Caco-2 (cell line): ENCODE measurements around the gene VIT. TPM values are rescaled to one million over a fixed set of nuclear protein-coding genes. Genes with fewer than 3 reads are reported as not detected.

ENCODE experiments used
- BruUV-seq: library from RNA; stranded (reverse); fragments of 400-500 nt; replicated peaks from 2 replicates; lab custom pipeline; 2021; lab: Mats Ljungman, UMichigan
- CTCF ChIA-PET: fragments of 300-600 bp; sonication (Branson Sonifier 250); formaldehyde crosslinking; loops from one replicate; lab custom pipeline; 2022; ENCODE audit warnings: antibody characterized with exemption; lab: Charles Lee
- POLR2A ChIA-PET: fragments of 300-600 bp; sonication (Branson Sonifier 250); formaldehyde crosslinking; loops from one replicate; lab custom pipeline; 2022; ENCODE audit warnings: antibody characterized with exemption; lab: Charles Lee
- DNase-seq, 2 experiments: peaks; one replicate each; pipeline versions ENCODE4 v3.0.0 to v3.0.0-alpha.2; 2020 to 2022
- H3K27me3 ChIP-seq: replicated peaks from 2 replicates; pipeline ENCODE4 v1.6.0; 2011; ENCODE audit warnings: low read length; ENCODE audit not compliant: control insufficient read depth, insufficient read depth
- H3K36me3 ChIP-seq: 2 replicates; pipeline ENCODE4 v1.5.1; 2011; ENCODE audit warnings: low read length; ENCODE audit not compliant: control insufficient read depth, insufficient read depth
- H3K4me1 ChIP-seq: fragments of 250-450 bp; sonication (Bioruptor Pico); 2 replicates; pipeline ENCODE4 v1.5.1; 2020; ENCODE audit warnings: mild to moderate bottlenecking
- H3K4me3 ChIP-seq: 2 replicates; pipeline ENCODE4 v1.5.1; 2011; ENCODE audit warnings: low read depth, mild to moderate bottlenecking, control low read depth, low read length
- H3K9me3 ChIP-seq: fragments of 250-450 bp; sonication (Bioruptor Pico); 2 replicates; pipeline ENCODE4 v1.5.1; 2020; ENCODE audit warnings: mild to moderate bottlenecking, moderate library complexity
- H3K27ac Mint-ChIP-seq: one replicate; pipeline ENCODE4 v1.8.0; 2022; ENCODE audit warnings: mixed read lengths; ENCODE audit not compliant: unreplicated experiment
- H3K27me3 Mint-ChIP-seq: one replicate; pipeline ENCODE4 v1.8.0; 2022; ENCODE audit warnings: mixed read lengths; ENCODE audit not compliant: insufficient read depth, unreplicated experiment
- H3K36me3 Mint-ChIP-seq: one replicate; pipeline ENCODE4 v1.8.0; 2022; ENCODE audit warnings: mild to moderate bottlenecking, mixed read lengths; ENCODE audit not compliant: insufficient read depth, unreplicated experiment
- H3K4me1 Mint-ChIP-seq: one replicate; pipeline ENCODE4 v1.8.0; 2022; ENCODE audit warnings: low read depth, mixed read lengths; ENCODE audit not compliant: unreplicated experiment
- H3K4me3 Mint-ChIP-seq: one replicate; pipeline ENCODE4 v1.8.0; 2022; ENCODE audit warnings: mild to moderate bottlenecking, moderate library complexity, mixed read lengths; ENCODE audit not compliant: unreplicated experiment
- H3K9me3 Mint-ChIP-seq: one replicate; pipeline ENCODE4 v1.8.0; 2022; ENCODE audit warnings: mixed read lengths; ENCODE audit not compliant: unreplicated experiment
- intact Hi-C: fragments of 100-400 bp; cut with micrococcal nuclease; formaldehyde crosslinking; loops from one replicate; pipeline ENCODE4 v1.10.0; 2022; ENCODE audit not compliant: unreplicated experiment
- total RNA-seq: library from RNA; stranded (reverse); gene quantifications from 2 replicates; pipeline ENCODE4 v1.2.3, GENCODE V29; 2022
- TF ChIP-seq, protein P1 (sequence below), 2 experiments: fragments of 200-600 bp in 1 of 2; IDR thresholded peaks; 1 replicate in 1 of 2; 2 replicates in 1 of 2; pipeline versions ENCODE4 v1.5.1 to v1.8.0; 2011 to 2022; ENCODE audit warnings: antibody characterized with exemption in 1 of 2, control low read depth in 1 of 2, inconsistent platforms in 1 of 2, low read depth in 1 of 2, low read length in 1 of 2, mild to moderate bottlenecking in 1 of 2, moderate library complexity in 1 of 2; ENCODE audit not compliant: insufficient read depth in 1 of 2, severe bottlenecking in 1 of 2, unreplicated experiment in 1 of 2

The VIT gene
- total RNA-seq, 1 experiment from 2014 or later: 1.2 TPM

DNA sequence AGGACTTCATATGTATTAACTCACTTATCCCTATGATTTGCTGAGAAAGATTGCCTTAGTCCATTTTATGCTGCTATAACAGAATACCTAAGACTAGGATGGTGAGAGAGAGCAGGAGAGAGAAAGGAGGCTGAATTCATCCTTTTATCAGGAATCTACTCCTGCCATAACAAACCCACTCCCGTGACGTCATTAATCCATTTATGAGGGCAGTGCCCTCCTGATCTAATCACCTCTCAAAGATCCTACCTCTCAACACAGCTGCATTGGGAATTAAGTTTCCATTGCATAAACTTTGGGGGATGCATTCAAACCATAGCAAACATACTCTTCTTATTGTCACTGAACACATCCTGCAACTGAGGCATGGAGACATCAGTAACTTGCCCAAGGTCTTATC is 122.0 kb downstream of the VIT start:
- no peaks in the 10 kb centered on the region for H3K4me1 Mint-ChIP-seq
- ChIA-PET CTCF (interaction anchor here (0.6 kb wide), 1 partner anchor 28 kb away, joined by 3 read pairs; no protein-coding TSS in a partner anchor), POLR2A (no interaction called here)
- TF ChIP-seq, protein P1, sequence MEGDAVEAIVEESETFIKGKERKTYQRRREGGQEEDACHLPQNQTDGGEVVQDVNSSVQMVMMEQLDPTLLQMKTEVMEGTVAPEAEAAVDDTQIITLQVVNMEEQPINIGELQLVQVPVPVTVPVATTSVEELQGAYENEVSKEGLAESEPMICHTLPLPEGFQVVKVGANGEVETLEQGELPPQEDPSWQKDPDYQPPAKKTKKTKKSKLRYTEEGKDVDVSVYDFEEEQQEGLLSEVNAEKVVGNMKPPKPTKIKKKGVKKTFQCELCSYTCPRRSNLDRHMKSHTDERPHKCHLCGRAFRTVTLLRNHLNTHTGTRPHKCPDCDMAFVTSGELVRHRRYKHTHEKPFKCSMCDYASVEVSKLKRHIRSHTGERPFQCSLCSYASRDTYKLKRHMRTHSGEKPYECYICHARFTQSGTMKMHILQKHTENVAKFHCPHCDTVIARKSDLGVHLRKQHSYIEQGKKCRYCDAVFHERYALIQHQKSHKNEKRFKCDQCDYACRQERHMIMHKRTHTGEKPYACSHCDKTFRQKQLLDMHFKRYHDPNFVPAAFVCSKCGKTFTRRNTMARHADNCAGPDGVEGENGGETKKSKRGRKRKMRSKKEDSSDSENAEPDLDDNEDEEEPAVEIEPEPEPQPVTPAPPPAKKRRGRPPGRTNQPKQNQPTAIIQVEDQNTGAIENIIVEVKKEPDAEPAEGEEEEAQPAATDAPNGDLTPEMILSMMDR (IDR thresholded peaks at IDR 0.05; ENCODE audit: insufficient read depth in 1 of 2, low read depth in 1 of 2, low read length in 1 of 2, severe bottlenecking in 1 of 2, unreplicated experiment in 1 of 2): no peak
- H3K27ac Mint-ChIP-seq: no peak overlapping the region
- no peak for DNase-seq
- no peak overlapping the region for H3K4me3 Mint-ChIP-seq
- no peaks in the 10 kb centered on the region for H3K9me3 Mint-ChIP-seq
- H3K4me3 ChIP-seq: no peak overlapping the region
- no peaks in the 10 kb centered on the region for H3K27me3 ChIP-seq
- no peaks in the 10 kb centered on the region for H3K27me3 Mint-ChIP-seq
- H3K36me3 Mint-ChIP-seq: no peaks in the 10 kb centered on the region
- BruUV-seq: no TSS peak
- H3K9me3 ChIP-seq: no peaks in the 10 kb centered on the region
- intact Hi-C loops: no loop called here
- H3K4me1 ChIP-seq: 0 out of 2 replicates have a peak, but pooled peaks cover 3% of the 10 kb centered on the region
- no peaks in the 10 kb centered on the region for H3K36me3 ChIP-seq

GRCh38 chr2:36819095-36819711 is 122.7 kb downstream of the VIT start:
- intact Hi-C loops: no loop called here
- no peak overlapping the region for H3K4me3 Mint-ChIP-seq
- Histone ChIP-seq H3K27me3 (no peaks in the 10 kb centered on the region), H3K4me1 (0 out of 2 replicates have a peak, but pooled peaks cover 3% of the 10 kb centered on the region), H3K9me3 (no peaks in the 10 kb centered on the region), H3K4me3 (no peak overlapping the region), H3K36me3 (no peaks in the 10 kb centered on the region)
- no peaks in the 10 kb centered on the region for H3K4me1 Mint-ChIP-seq
- no peaks in the 10 kb centered on the region for H3K9me3 Mint-ChIP-seq
- CTCF ChIA-PET: no interaction called here
- POLR2A ChIA-PET: interaction anchor here (0.5 kb wide), 1 partner anchor 15 kb away, joined by 4 read pairs; no protein-coding TSS in a partner anchor
- no peaks in the 10 kb centered on the region for H3K27me3 Mint-ChIP-seq
- H3K36me3 Mint-ChIP-seq: no peaks in the 10 kb centered on the region
- H3K27ac Mint-ChIP-seq: no peak overlapping the region
- TF ChIP-seq, protein P1 (IDR thresholded peaks at IDR 0.05; ENCODE audit: insufficient read depth in 1 of 2, low read depth in 1 of 2, low read length in 1 of 2, severe bottlenecking in 1 of 2, unreplicated experiment in 1 of 2): no peak
- no TSS peak for BruUV-seq
- no peak for DNase-seq

DNA sequence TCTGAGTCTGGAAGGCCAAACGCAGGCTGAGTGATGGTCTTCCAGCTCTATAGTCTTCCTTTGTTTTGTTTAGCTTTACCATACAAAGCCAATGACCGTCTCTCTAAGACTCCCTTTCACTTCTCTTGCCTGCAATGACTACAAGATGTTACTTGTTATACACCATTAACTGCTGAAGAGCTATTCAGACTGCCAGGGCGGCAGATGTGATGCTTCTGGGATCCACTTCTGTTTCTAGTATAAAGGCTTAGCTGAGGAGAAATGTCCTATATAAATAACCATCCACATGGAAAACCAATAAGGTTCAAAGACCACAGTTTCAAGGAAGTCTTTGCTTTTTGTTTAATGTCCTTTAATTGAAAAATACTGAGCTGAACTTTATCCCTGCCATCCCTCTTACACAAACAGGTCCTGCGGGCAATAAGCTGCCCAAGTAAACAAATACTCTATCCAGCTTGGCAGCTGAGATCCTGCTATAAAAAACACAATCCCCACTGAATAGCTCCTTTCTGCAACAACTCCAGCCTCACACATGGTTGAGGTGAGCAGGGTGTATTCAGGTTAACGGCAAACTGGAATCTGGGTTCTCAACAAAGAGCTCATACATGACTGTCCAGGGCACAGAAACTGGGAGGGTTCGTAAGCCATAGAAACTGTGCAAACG is 124.6 kb downstream of the VIT start:
- no peak overlapping the region for H3K4me3 ChIP-seq
- Mint-ChIP-seq H3K4me1 (no peaks in the 10 kb centered on the region), H3K9me3 (no peaks in the 10 kb centered on the region), H3K27ac (no peak overlapping the region), H3K27me3 (no peaks in the 10 kb centered on the region), H3K36me3 (no peaks in the 10 kb centered on the region), H3K4me3 (no peak overlapping the region)
- H3K36me3 ChIP-seq: no peaks in the 10 kb centered on the region
- POLR2A ChIA-PET: no interaction called here
- no TSS peak for BruUV-seq
- H3K9me3 ChIP-seq: no peaks in the 10 kb centered on the region
- no peaks in the 10 kb centered on the region for H3K27me3 ChIP-seq
- no peak for DNase-seq
- TF ChIP-seq, protein P1 (IDR thresholded peaks at IDR 0.05; ENCODE audit: insufficient read depth in 1 of 2, low read depth in 1 of 2, low read length in 1 of 2, severe bottlenecking in 1 of 2, unreplicated experiment in 1 of 2): no peak
- intact Hi-C loops: no loop called here
- H3K4me1 ChIP-seq: 0 out of 2 replicates have a peak, but pooled peaks cover 3% of the 10 kb centered on the region
- CTCF ChIA-PET: no interaction called here
